HG03159 (cell line): ENCODE data around the gene SMIM3.

Experiments
- ATAC-seq: cut with Tn5 transposase; IDR thresholded peaks from one replicate; pipeline ENCODE4 v1.9.1; 2021; ENCODE audit warnings: mild to moderate bottlenecking, moderate library complexity; ENCODE audit not compliant: unreplicated experiment

Gene SMIM3

DNA sequence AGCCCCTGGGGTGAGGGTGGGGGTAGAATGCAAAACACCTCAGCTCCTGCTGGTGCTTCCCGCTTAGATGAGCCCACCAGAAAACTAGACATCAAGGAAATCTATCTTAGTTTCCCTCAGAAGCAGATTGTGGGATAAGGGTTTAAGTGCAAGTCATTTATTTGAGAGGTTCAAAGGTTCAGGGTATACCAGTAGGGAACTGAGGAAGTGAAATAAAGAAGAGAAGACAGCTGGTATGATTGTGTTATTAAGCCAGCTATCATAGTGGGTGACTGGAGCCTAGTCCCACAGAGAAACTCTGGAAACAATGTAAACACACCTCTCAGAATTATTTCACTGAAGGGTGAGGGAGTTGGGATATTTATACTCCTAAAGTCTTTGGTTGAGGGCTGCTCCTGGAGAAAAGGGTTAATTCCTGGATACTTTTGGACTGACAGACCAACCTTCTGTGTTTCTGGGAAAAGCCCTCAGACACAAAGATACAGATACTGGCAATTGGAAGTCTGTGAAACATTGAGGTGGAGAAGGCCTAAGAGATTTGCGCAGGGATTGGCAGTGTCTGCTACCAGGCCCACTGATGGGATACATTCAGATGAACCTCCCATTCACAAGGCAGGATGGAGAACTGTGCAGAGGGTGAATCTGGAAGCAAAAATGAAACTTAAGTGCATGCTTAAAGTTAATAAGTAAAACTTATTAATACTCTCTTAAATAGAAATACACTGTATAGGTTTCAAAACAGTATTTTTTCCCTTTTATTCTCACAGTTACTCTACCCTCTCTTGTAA, 13.4 kb upstream of the SMIM3 start:
- no peak for ATAC-seq

GRCh38 chr5:150765799-150766169, 12.8 kb upstream of the SMIM3 start:
- no peak for ATAC-seq

- ATAC-seq = no peak
Observed at GRCh38 chr5:150766251-150766650, 12.3 kb upstream of the SMIM3 start.

DNA sequence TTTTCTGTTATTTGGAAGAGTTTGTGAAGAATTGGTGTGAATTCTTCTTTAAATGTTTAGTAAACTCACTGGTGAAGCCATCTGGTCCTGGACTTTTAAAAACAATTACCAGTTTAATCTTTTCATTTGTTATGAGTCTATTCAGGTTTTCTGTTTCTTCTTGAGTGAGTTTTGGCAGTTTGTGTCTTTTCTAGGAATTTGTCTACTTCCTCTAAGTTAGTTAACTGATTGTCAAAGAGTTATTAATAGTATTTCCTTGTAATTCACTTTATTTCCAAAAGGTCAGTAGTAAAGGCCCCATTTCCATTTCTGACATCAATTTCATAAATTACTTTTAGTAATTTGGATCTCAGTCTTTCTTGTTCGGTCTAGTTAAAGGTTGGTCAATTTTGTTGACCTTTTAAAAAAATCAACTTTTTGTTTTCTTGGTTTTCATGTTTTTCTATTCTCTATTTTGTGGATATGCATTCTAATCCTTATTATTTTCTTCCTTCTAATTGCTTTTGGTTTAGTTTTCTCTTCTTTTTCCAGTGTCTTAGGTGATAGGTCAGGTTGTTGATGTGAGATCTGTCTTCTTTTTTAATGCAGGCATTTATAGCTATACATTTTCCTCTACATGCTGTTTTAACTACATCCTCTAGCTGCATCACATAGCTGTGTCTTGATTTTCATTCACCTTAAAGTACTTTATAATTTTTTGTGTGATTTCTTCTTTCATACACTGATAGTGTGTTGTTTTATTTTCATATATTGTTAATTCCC, 7.3 kb upstream of the SMIM3 start:
- no peak for ATAC-seq

- no peak for ATAC-seq
Observed at GRCh38 chr5:150774145-150774544, 4.4 kb upstream of the SMIM3 start.

- ATAC-seq = no peak
Observed at GRCh38 chr5:150777685-150778084, 872 bp upstream of the SMIM3 start.

- no peak for ATAC-seq
Observed at GRCh38 chr5:150778088-150778516, 455 bp upstream of the SMIM3 start.

DNA sequence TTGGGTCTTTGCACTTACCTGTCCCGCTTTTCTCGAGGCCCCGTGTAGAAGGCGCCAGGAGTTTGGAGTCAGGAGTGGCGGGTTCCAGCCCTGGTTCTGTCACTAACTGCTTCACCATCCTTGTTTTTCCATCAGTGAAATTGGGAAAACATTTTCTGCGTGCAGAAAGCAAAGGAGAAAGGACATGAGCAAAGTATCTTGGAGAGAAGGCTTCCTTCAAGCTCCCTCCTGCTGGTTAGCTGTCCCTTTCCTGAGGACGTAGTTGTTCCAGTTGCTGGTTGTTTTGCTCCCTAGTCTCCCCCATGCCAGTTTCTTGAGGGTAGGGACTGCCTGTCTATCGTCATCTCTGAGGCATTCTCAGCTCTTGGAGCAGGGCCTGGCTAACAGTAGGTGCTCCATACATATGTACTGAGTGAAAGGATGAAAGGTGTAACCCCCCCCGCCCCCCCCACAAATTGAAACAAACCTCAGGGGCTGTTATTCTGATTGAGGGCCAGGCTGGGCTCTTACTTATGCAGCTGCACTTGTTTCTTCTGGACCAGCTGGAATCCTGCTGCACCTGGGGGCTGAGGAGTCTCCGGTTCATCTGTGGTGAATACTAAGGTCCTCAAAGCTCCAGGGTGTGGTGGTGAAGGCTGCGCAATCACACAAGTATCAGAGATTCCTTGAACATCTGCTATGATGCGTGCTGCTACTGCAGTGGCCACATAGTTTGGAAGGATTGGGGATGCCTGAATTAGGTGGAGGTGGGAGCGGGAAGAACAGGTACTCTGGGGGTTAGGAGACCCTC, 1.0 kb downstream of the SMIM3 start:
- ATAC-seq = peak; percentile 5

DNA sequence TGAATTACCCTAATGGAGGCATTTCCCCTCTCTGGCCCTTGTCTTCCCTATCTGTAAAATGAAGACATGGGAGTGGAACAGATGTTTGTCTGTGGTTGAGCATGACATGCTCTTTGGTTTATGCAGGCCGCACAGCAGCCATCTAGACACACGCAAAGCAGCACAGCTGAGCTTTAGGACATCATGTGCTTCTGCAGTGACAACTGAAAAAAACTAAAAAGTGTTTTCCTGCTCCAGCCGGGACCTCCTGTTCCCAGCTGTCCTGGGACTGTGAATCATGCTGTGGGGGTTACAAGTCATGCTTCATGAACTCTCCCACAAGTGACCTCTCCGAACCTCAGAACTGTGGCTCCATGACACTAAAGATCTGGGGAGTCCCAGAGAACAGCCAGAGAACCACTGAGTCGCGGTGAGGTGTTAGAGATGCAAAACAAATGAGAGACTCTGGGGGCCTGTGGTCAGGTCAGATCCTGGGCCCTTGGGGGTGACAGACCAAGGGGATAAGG, 1.7 kb downstream of the SMIM3 start:
- ATAC-seq = peak; percentile 46

DNA sequence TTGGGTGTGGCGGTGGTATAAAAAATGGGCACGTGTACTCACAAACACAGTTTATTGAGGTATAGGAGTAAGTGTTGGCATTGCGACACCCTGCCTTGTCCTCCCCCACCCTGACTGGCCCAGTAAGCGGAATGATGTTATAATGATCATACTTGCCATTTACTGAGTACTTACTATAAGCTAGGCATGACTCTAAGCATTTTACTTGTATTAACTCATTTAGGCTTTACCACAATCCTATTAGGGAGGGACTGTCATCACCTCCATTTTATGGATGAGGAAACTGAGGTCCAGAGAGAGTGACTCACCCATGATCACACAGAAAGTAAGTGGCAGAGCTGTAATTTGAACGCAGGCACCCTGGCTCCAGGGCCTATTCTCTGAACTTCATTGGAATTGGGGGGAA, 2.3 kb downstream of the SMIM3 start:
- ATAC-seq = no peak

GRCh38 chr5:150781706-150782614, 3.4 kb downstream of the SMIM3 start:
- no peak for ATAC-seq

- ATAC-seq = no peak
Observed at GRCh38 chr5:150782850-150783249, 4.3 kb downstream of the SMIM3 start.

DNA sequence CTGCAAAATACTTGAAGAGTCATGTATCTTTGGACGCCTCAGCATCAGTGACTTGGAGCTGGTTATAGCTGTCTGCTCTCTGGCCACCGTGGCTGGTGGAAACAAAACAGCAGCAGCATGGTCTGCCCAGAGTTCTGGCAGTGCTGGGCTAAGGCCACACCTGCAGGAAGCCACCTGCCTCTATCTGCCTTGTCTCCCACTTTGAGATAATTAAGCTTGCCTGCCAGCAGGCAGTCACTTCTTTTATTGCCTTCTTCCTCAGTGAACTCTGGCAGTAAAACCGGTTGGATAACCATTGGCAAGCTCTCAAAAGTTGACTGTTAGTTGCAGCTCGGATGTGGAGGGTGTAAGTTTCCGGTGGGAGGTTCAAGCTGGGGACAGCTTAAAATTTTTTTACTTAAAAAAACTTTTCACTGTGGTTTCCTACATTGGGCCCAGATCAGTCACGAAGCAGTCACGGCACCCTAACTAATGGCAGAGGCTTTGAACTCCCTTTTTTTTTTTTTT, 4.9 kb downstream of the SMIM3 start:
- ATAC-seq = peak; percentile 51

DNA sequence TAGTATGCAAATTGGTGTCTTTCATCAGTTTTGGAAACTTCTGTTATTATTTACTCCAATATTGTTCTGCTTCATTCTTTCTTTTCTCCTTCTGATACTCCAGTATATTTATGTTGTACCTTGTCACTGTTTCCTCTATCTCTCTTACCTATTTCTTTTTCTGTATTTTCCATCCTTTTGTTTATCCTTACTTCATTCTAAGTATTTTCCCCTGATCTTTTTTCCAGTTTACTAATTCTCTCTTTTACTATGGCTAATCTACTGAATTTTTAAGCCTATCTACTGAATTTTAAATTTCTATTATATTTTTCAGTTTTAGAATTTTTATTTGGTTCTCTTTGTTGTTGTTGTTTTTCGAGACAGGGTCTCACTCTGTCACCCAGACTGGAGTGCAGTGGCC, 7.4 kb downstream of the SMIM3 start:
- ATAC-seq = no peak

GRCh38 chr5:150786876-150787275, 8.3 kb downstream of the SMIM3 start:
- no peak for ATAC-seq

DNA sequence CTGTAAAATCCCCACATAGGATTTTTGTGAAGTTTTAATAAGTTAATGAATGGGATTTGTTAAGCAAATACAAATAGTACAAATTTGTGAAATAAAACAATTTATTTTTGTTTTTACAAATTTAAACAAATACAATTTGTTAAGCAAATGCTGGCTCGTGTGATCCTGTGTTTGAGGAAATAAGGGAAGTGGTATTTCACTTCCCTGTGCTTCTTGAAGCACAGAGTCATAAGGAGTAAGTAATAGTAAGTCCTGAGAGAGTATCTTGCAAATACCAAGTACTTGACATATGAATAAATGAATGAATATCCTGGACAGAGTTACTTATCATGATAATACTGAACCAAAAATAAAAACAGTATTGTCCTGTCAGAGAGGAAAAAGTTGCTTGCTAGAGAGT, 9.1 kb downstream of the SMIM3 start:
- ATAC-seq = no peak

- ATAC-seq = no peak
Observed at GRCh38 chr5:150788977-150789376, 10.4 kb downstream of the SMIM3 start.

DNA sequence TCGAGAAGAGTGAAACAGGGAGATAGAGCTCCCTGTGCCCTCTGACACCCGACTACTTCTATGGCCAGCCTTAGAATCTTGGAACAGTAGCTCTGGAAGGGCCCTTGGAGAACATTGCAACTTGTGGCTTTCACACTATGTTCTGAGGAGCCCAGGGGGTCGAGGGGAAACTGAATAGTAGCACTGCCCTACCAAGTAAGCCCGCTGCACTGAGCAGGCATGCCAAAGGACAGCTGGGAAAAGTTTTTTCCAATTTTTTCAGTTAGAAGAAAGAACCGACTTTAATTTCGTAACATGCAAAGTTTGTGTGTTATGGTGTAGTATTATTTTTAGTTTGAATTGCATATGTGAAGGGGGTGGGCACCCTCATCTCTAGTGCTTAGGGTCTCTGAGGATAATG, 10.9 kb downstream of the SMIM3 start:
- no peak for ATAC-seq

- ATAC-seq = peak; percentile 98
Observed at GRCh38 chr5:150789943-150790611, 11.5 kb downstream of the SMIM3 start.

DNA sequence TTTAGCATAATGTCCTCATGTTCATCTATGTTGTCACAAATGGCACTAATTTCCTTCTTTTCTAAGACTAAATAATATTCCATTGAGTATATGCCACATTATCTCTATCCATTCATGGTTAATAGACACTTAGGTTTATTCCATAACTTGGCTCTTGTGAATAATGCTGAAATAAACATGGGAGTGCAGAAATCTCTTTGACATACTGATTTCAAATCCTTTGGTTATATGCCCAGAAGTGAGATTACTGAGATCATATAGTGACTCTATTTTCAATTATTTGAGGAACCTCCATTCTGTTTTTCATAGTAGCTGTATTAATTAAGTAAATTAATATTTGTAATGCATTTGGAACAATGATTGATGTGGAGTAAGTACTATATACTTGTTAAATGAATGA, 13.0 kb downstream of the SMIM3 start:
- ATAC-seq = no peak
